T-helper 1 cell treated with Interleukin-12 subunit alpha and Interleukin-12 subunit beta and Interleukin-4 antibody, amounts not matched to agents 30 μg/mL and 1 μg/mL, for 36 hours (primary cell): ENCODE measurements around the gene CACFD1.

Experiments used
- H3K27ac Mint-ChIP-seq: one replicate; pipeline ENCODE4 v1.8.0; 2021; ENCODE audit warnings: mild to moderate bottlenecking, mixed read lengths
- H3K27me3 Mint-ChIP-seq: one replicate; pipeline ENCODE4 v1.8.0; 2021; ENCODE audit warnings: low read depth, mixed read lengths
- H3K36me3 Mint-ChIP-seq: one replicate; pipeline ENCODE4 v1.8.0; 2021; ENCODE audit warnings: low read depth, mixed read lengths
- H3K4me1 Mint-ChIP-seq: one replicate; pipeline ENCODE4 v1.8.0; 2021; ENCODE audit warnings: low read depth, mixed read lengths
- H3K4me3 Mint-ChIP-seq: one replicate; pipeline ENCODE4 v1.8.0; 2021; ENCODE audit warnings: mild to moderate bottlenecking, moderate library complexity, mixed read lengths
- H3K9me3 Mint-ChIP-seq: one replicate; pipeline ENCODE4 v1.8.0; 2021; ENCODE audit warnings: mixed read lengths

The CACFD1 gene

GRCh38 chr9:133477461-133477860 lies 17.7 kb downstream of the CACFD1 start:
- no peak overlapping the region for H3K4me3 Mint-ChIP-seq
- H3K27me3 Mint-ChIP-seq, result peaks cover 8% of the 10 kb centered on the region
- no peaks in the 10 kb centered on the region for H3K9me3 Mint-ChIP-seq
- H3K27ac Mint-ChIP-seq, result no peak overlapping the region
- peaks cover 6% of the 10 kb centered on the region for H3K4me1 Mint-ChIP-seq
- H3K36me3 Mint-ChIP-seq, result no peaks in the 10 kb centered on the region

GRCh38 chr9:133477992-133478850 lies 18.4 kb downstream of the CACFD1 start:
- H3K4me3 Mint-ChIP-seq, result peak overlapping the region; percentile 59
- peaks cover 11% of the 10 kb centered on the region for H3K27me3 Mint-ChIP-seq
- no peaks in the 10 kb centered on the region for H3K36me3 Mint-ChIP-seq
- no peak overlapping the region for H3K27ac Mint-ChIP-seq
- H3K9me3 Mint-ChIP-seq, result no peaks in the 10 kb centered on the region
- peaks cover 6% of the 10 kb centered on the region for H3K4me1 Mint-ChIP-seq

- peaks cover 14% of the 10 kb centered on the region for H3K27me3 Mint-ChIP-seq
- no peaks in the 10 kb centered on the region for H3K9me3 Mint-ChIP-seq
- H3K4me3 Mint-ChIP-seq, result peak within 1 kb of the TSS; percentile 74
- H3K36me3 Mint-ChIP-seq, result no peaks in the 10 kb centered on the region
- no peak within 1 kb of the TSS for H3K27ac Mint-ChIP-seq
- H3K4me1 Mint-ChIP-seq, result peaks cover 6% of the 10 kb centered on the region
Observed at GRCh38 chr9:133478851-133479711, 19.3 kb downstream of the CACFD1 start, which contains the start of gene SLC2A6. Gene SLC2A6, minus strand, starts transcription at chr9:133479099. Its CDS starts 40 bp downstream, at chr9:133479059.

- Mint-ChIP-seq H3K9me3 (no peaks in the 10 kb centered on the region), H3K36me3 (no peaks in the 10 kb centered on the region), H3K4me3 (no peak overlapping the region), H3K4me1 (peaks cover 9% of the 10 kb centered on the region), H3K27me3 (peaks cover 14% of the 10 kb centered on the region), H3K27ac (no peak overlapping the region)
Observed at GRCh38 chr9:133483611-133484010, 23.8 kb downstream of the CACFD1 start.

- Mint-ChIP-seq H3K4me1 (peaks cover 4% of the 10 kb centered on the region), H3K27me3 (peaks cover 13% of the 10 kb centered on the region), H3K27ac (no peak overlapping the region), H3K9me3 (no peaks in the 10 kb centered on the region), H3K4me3 (no peak overlapping the region), H3K36me3 (no peaks in the 10 kb centered on the region)
Observed at GRCh38 chr9:133484671-133485437, 25.1 kb downstream of the CACFD1 start.

GRCh38 chr9:133485531-133486260 lies 25.9 kb downstream of the CACFD1 start:
- Mint-ChIP-seq H3K27ac (no peak overlapping the region), H3K4me3 (no peak overlapping the region), H3K27me3 (peaks cover 10% of the 10 kb centered on the region), H3K4me1 (peaks cover 2% of the 10 kb centered on the region), H3K36me3 (no peaks in the 10 kb centered on the region), H3K9me3 (no peaks in the 10 kb centered on the region)

GRCh38 chr9:133487331-133487725 lies 27.6 kb downstream of the CACFD1 start:
- Mint-ChIP-seq H3K36me3 (no peaks in the 10 kb centered on the region), H3K4me3 (no peak overlapping the region), H3K4me1 (peaks cover 2% of the 10 kb centered on the region), H3K27me3 (peaks cover 8% of the 10 kb centered on the region), H3K27ac (no peak overlapping the region), H3K9me3 (no peaks in the 10 kb centered on the region)

GRCh38 chr9:133488686-133489252 lies 29.0 kb downstream of the CACFD1 start:
- H3K36me3 Mint-ChIP-seq, result no peaks in the 10 kb centered on the region
- no peaks in the 10 kb centered on the region for H3K27me3 Mint-ChIP-seq
- no peaks in the 10 kb centered on the region for H3K9me3 Mint-ChIP-seq
- H3K4me1 Mint-ChIP-seq, result peaks cover 2% of the 10 kb centered on the region
- no peak overlapping the region for H3K27ac Mint-ChIP-seq
- H3K4me3 Mint-ChIP-seq, result no peak overlapping the region

- Mint-ChIP-seq H3K36me3 (no peaks in the 10 kb centered on the region), H3K27me3 (no peaks in the 10 kb centered on the region), H3K9me3 (no peaks in the 10 kb centered on the region), H3K27ac (no peak overlapping the region), H3K4me3 (no peak overlapping the region), H3K4me1 (peaks cover 2% of the 10 kb centered on the region)
Observed at GRCh38 chr9:133489253-133490190, 29.7 kb downstream of the CACFD1 start.

- no peaks in the 10 kb centered on the region for H3K27me3 Mint-ChIP-seq
- peaks cover 2% of the 10 kb centered on the region for H3K4me1 Mint-ChIP-seq
- no peak overlapping the region for H3K4me3 Mint-ChIP-seq
- H3K36me3 Mint-ChIP-seq, result no peaks in the 10 kb centered on the region
- H3K9me3 Mint-ChIP-seq, result no peaks in the 10 kb centered on the region
- H3K27ac Mint-ChIP-seq, result no peak overlapping the region
Observed at GRCh38 chr9:133490201-133490681, 30.5 kb downstream of the CACFD1 start.

- H3K4me3 Mint-ChIP-seq, result no peak overlapping the region
- no peaks in the 10 kb centered on the region for H3K36me3 Mint-ChIP-seq
- H3K27me3 Mint-ChIP-seq, result no peaks in the 10 kb centered on the region
- H3K9me3 Mint-ChIP-seq, result no peaks in the 10 kb centered on the region
- H3K27ac Mint-ChIP-seq, result no peak overlapping the region
- peaks cover 2% of the 10 kb centered on the region for H3K4me1 Mint-ChIP-seq
Observed at GRCh38 chr9:133490865-133491655, 31.3 kb downstream of the CACFD1 start.

GRCh38 chr9:133491656-133491925 lies 31.8 kb downstream of the CACFD1 start:
- Mint-ChIP-seq H3K27me3 (no peaks in the 10 kb centered on the region), H3K4me1 (no peaks in the 10 kb centered on the region), H3K27ac (no peak overlapping the region), H3K9me3 (no peaks in the 10 kb centered on the region), H3K36me3 (no peaks in the 10 kb centered on the region), H3K4me3 (no peak overlapping the region)
